SKM-1 (cell line): ENCODE measurements around the gene CNPY4.

Experiments used
- DNase-seq: peaks from one replicate; lab custom pipeline; 2025; ENCODE audit not compliant: unreplicated experiment; lab: John Stamatoyannopoulos, UW

The CNPY4 gene, protein sequence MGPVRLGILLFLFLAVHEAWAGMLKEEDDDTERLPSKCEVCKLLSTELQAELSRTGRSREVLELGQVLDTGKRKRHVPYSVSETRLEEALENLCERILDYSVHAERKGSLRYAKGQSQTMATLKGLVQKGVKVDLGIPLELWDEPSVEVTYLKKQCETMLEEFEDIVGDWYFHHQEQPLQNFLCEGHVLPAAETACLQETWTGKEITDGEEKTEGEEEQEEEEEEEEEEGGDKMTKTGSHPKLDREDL

GRCh38 chr7:100119072-100119969, at the start of gene CNPY4, which contains the start of gene TAF6:
TSS of gene CNPY4 (plus strand) at chr7:100119634. CDS start at chr7:100119745, 111 bp downstream.
TSS of gene TAF6 (minus strand) at chr7:100119358. CDS start at chr7:100114209, 5,149 bp downstream.
- peak; percentile 83 for DNase-seq

- no peak for DNase-seq
Observed at GRCh38 chr7:100069991-100070390, 49.4 kb upstream of the CNPY4 start.

- no peak for DNase-seq
Observed at GRCh38 chr7:100071018-100071723, 48.3 kb upstream of the CNPY4 start.

DNA sequence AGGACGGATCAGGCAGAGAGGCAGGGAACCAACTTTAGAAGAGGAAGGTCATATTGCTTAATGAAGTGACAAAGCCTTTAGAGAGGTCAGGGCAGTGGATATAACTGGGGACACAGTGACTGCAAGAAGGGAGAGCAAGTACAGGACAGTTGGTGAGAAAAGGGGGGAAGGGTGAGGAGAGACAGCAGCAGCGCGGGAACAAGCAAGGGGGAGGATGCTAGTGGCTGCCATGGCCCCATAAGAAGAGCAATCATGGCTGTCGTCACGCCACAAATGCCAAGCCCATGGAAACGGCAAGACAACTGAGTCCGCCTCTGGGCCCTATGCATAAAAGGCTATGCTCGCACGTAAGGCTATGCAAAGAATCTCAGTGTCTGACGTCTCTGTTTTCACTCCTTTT, 47.0 kb upstream of the CNPY4 start:
- DNase-seq: no peak

DNA sequence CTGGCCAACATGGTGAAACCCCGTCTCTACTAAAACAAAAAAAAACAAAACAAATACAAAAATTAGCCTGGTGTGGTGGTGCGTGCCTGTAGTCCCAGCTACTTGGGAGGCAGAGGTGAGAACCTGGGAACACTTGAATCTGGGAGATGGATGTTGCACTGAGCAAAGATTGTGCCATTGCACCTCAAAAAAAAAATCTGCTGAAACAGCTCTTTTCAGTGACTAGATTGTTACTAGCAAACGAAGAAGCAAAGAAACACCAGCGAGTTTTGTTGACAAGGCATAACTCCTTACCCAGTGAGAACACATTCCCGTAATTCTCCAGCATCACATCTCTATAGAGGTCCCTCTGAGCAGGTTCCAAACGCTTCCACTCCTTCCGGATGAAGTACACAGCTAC, 44.6 kb upstream of the CNPY4 start:
- DNase-seq: no peak

DNA sequence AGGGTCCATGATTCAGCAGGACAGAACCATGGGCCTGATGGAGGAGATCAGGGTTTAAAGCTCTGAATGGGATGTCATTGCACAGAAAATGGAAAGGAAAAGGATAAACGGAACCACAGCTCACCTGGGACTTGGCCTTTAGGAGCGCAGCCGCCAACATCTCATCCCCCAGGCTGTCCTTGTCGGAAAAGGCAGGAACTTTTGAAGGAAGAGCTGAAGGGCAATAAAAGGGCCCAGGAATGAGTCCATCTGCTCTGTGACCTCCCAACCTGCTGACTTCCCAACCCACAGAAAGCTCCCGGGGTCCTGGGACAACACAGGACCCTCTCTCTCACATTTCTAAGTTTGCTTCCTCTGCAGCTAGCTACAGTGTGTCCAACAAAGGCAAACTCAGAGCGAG, 44.0 kb upstream of the CNPY4 start:
- no peak for DNase-seq

GRCh38 chr7:100077205-100077604, 42.2 kb upstream of the CNPY4 start:
- no peak for DNase-seq

- DNase-seq: no peak
Observed at GRCh38 chr7:100079024-100079560, 40.3 kb upstream of the CNPY4 start.

DNA sequence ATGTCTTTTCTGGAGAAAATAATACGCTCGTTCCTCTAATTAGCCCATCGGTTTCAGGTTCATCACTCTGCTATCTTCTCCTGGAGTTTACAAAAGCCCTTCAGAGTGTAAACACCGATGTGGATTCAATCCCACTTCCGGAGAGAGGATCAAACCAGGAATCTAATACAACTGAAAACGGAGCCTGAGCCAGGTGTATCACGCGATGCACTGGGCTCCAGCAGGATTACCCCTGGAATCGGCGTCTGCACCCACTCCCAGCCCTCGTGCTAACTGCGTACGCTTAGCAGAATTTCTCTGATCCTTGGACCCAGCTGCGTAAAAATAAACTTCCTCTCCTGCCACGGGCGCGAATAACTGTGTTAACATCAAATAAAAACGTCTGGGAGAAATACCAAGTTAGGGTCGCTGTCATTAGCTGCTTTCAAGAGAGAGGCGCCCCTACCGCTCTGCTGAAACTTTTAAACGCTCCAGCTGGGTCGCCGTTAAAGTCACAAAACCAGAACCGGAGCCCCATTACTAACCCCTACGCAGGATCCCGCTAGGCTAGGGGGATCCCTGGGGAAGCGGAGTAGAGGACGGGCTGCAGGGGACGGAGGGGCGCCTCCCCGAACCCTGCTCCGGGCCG, 38.4 kb upstream of the CNPY4 start:
- DNase-seq: no peak

GRCh38 chr7:100081535-100082102, 37.8 kb upstream of the CNPY4 start, which contains the start of gene ZNF3:
TSS of gene ZNF3 (minus strand) at chr7:100081723. CDS start at chr7:100077357, 4,366 bp downstream.
- peak; percentile 96 for DNase-seq

DNA sequence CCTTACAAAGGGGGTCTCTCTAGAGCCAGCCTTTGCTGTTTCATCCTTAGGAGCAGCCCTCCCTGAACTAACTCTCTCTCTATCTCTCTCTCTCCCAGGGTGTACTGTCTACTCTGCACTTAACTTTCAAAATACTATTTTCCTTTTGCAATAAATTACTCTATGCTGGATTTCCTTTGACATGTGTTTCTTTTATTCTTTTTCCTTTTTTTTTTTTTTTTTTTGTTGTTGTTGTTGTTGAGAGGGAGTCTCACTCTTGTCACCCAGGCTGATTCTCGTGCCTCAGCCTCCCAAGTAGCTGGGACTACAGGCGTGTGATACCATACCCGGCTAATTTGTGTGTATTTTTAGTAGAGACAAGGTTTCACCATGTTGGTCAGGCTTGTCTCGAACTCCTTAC, 36.5 kb upstream of the CNPY4 start:
- DNase-seq: no peak

DNA sequence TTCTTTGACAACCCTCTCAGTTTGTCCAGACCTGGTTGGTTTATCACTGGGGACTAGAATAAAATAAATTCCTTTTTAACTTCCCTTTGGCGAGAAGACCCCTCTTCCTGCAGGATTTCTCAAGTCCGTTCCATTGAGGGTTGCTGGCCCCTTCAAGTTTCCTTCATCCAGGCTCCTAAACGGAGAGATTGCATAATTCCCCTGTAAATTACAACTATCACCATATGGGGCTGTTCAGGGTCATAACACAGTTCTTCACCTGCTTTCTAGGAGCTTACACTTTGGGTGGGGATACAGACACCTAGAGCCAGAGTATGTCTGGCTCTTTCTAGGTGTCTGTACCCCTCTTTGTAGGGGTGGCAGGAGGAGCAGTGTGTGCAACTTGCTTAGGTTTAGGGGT, 33.9 kb upstream of the CNPY4 start:
- DNase-seq: no peak

DNA sequence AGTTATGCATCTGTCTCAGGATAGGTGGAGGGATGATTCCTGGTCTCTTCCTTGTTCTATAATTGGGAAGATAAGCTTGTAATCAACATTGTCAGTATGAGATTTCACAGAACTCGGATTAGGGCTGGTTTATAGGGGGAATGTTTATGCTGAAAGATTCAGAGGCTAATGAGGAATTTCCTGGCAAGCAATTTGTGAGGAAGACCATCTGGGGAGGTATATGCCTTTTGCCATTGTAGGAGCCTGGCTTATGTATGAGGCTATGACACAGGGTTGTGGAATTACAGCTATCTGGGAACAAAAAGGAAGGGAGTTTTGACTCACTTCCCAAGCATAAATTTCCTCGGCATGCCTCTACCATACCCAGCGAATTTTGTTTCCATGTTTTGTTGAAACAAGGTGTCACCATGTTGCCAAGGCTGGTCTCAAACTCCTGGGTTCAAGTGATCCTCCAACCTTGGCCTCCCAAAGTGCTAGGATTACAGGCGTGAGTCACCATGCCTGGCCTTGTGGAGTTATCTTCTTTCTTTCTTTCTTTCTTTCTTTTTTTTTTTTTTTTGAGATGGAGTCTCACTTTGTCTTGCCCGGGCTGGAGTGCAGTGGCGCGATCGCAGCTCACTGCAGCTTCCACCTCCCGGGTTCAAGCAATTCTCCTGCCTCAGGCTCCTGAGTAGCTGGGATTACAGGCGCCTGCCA, 32.2 kb upstream of the CNPY4 start:
- DNase-seq: no peak

DNA sequence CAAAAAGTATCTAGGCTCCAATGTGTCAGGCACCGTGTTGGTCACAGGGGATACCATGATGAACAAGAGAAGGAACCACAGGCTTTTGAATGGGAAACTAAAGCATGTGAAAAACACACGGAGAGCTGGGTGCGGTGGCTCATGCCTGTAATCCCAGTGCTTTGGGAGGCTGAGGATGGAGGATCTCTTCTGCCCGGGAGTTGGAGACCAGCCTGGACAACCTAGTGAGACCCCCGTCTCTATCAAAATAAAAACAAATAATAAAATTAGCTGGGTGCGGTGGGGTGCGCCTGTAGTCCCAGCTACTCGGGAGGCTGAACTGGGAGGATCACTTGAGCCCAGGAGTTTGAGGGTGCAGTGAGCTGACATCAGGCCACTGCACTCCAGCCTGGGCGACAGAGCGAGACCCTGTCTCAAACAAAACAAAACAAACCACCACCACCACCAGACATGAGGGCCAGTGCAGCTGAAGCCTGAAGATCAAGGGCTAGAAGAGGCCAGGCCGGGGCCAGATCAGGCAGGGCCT, 31.3 kb upstream of the CNPY4 start:
- no peak for DNase-seq

DNA sequence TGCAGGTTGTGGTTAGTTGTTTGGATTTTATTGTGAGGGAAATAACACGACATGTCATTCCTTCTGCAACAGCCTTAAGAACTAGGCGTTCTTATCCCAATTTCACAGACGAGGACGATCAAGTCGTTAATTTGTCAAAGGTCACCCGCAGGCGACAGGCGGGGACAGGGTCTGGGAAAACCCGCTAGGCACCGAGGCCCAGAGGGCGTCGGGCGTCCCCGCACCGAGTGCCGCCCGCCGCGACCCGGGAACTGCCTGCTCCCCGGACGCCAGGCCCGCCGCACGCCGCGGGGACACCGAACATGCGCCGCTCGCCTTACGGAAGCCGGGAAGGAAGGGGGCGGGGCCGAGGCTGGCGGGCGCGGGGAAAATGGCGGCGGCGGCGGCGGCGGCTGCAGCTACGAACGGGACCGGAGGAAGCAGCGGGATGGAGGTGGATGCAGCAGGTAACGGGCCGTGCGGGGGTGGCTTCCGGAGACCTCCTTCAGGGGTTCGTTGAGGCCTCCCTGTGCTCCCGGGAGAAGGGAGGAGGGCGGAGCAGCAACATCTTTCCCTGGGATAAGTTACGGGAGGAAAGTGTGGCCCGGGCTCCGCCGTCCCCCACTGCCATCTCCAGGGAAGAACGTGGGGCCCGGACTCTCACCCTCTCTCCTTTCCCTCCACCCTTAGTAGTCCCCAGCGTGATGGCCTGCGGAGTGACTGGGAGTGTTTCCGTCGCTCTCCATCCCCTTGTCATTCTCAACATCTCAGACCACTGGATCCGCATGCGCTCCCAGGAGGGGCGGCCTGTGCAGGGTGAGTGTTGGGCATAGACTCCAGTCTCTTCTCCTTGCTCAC, 30.6 kb upstream of the CNPY4 start, which contains the start of gene COPS6:
Gene COPS6, plus strand, starts transcription at position 349 of the 837 bp plus-strand sequence. Its CDS starts 22 bp downstream, at position 371.
- peak; percentile 43 for DNase-seq

DNA sequence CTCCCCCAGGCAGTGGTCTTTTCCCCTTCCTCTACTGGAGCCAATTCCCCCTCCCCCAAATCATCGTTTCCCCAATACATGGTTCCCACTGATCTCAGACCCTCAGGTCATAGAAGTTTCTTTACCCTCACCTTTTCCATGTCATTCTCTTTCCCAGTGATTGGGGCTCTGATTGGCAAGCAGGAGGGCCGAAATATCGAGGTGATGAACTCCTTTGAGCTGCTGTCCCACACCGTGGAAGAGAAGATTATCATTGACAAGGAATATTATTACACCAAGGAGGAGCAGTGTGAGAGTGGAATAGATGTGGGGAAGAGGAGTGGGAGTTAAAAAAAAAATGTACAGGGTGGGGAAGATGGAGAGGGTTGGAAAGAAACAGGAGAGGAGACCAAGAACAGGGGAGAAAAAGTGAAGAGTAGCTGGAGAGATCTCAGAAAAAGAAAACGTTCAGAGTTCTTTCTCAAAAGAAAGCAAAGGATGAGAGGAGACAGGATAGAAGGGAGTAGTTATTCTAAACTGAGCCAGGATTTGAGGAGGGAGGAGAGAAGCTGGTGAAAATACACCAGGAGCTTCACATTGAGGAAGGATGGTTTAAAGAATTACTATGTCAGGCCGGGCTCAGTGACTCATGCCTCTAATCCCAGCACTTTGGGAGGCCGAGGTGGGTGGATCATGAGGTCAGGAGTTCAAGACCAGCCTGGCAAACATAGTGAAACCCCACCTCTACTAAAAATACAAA, 29.8 kb upstream of the CNPY4 start:
- no peak for DNase-seq

DNA sequence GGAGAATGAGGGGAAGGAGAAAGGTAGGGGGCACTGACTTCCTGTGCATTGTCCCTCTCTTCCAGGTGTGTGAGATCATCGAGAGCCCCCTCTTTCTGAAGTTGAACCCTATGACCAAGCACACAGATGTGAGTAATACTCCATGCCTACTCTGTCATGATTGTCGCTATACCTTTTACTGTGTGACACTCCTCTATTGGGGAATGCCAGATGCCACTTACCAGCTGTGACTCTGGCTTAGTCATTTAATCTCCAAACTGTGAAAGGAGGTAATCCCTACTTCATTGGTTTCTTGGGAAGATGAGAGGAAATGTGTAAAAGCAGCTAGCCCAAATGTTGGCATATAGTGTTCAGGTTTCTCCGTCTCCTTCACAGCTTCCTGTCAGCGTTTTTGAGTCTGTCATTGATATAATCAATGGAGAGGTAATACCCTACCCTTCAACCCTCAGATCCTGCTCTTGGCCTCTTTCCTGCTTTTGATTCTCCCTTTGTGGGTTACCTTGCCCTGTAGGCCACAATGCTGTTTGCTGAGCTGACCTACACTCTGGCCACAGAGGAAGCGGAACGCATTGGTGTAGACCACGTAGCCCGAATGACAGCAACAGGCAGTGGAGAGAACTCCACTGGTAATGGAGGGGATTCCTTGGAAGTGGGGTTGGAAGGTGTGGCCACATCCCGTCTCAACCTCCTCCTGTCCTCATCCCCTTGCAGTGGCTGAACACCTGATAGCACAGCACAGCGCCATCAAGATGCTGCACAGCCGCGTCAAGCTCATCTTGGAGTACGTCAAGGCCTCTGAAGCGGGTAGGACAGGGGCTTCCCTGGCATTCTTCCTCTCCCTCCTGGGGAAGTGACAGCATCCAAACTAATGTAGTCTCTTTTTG, 28.7 kb upstream of the CNPY4 start:
- no peak for DNase-seq
